Measurements from ENCODE around the gene BPTF.

GRCh38 chr17:67837965-67838364 is 12.7 kb downstream of the BPTF start:
- TF ChIP-seq POLR2A (IDR thresholded peaks at IDR 0.05), result no peak
- TF ChIP-seq, protein P1, sequence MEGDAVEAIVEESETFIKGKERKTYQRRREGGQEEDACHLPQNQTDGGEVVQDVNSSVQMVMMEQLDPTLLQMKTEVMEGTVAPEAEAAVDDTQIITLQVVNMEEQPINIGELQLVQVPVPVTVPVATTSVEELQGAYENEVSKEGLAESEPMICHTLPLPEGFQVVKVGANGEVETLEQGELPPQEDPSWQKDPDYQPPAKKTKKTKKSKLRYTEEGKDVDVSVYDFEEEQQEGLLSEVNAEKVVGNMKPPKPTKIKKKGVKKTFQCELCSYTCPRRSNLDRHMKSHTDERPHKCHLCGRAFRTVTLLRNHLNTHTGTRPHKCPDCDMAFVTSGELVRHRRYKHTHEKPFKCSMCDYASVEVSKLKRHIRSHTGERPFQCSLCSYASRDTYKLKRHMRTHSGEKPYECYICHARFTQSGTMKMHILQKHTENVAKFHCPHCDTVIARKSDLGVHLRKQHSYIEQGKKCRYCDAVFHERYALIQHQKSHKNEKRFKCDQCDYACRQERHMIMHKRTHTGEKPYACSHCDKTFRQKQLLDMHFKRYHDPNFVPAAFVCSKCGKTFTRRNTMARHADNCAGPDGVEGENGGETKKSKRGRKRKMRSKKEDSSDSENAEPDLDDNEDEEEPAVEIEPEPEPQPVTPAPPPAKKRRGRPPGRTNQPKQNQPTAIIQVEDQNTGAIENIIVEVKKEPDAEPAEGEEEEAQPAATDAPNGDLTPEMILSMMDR (IDR thresholded peaks at IDR 0.05), result no peak

Data from adrenal gland (tissue), 5 donors.